AG04449 (cell line): ENCODE results near the gene GABRB1.

Experiments used
- CTCF ChIA-PET: fragments of 350-600 bp; formaldehyde crosslinking; extraction: SDS; loops from one replicate; lab custom pipeline; 2021; ENCODE audit warnings: antibody characterized with exemption; lab: Yijun Ruan, JAX
- POLR2A ChIA-PET: fragments of 400-600, 350-600 bp; formaldehyde crosslinking; extraction: SDS; loops from one replicate; lab custom pipeline; 2020; ENCODE audit warnings: antibody characterized with exemption, inconsistent platforms; lab: Yijun Ruan, JAX
- DNase-seq: peaks from one replicate; pipeline ENCODE4 v3.0.0-alpha.2; 2010; ENCODE audit warnings: low read depth, low spot score
- H3K4me3 ChIP-seq: 2 replicates; pipeline ENCODE4 v1.5.1; 2011; ENCODE audit warnings: low read depth, mild to moderate bottlenecking, control low read depth, low read length
- CTCF ChIP-seq: IDR thresholded peaks from one replicate; pipeline ENCODE4 v1.5.1; 2011; ENCODE audit warnings: mild to moderate bottlenecking, moderate library complexity, low read length, control low read depth, inconsistent platforms; ENCODE audit not compliant: insufficient read depth; ENCODE audit errors: missing control alignments

The GABRB1 gene

GRCh38 chr4:47224361-47224760 is 193.0 kb downstream of the GABRB1 start:
- no peak for TF ChIP-seq CTCF

DNA sequence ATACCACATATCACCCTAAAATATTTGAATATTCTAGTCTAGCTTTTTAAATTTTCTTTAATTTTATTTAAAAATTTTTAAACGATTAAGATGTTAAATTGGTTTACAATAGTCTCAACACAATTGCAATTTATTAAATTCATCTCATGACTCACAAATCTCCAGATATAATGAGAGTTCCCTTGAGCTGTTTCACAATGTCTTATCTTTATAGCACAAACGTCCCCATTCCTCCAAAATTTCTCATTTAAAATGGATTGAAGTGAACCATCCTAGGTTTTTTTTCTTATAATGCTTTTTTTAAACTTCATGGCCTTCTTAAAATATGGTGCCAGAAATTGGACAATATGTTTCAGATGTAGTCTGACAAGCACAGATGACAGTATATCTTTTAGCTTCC is 204.4 kb downstream of the GABRB1 start:
- no peak for DNase-seq
- ChIA-PET POLR2A (no interaction called here), CTCF (no interaction called here)
- no peak overlapping the region for H3K4me3 ChIP-seq
- TF ChIP-seq CTCF = no peak

More at GRCh38 chr4:47224361-47224760, 193.0 kb downstream of the GABRB1 start:
- POLR2A ChIA-PET = no interaction called here
- no peak for DNase-seq
- H3K4me3 ChIP-seq = no peak overlapping the region
- CTCF ChIA-PET = no interaction called here

DNA sequence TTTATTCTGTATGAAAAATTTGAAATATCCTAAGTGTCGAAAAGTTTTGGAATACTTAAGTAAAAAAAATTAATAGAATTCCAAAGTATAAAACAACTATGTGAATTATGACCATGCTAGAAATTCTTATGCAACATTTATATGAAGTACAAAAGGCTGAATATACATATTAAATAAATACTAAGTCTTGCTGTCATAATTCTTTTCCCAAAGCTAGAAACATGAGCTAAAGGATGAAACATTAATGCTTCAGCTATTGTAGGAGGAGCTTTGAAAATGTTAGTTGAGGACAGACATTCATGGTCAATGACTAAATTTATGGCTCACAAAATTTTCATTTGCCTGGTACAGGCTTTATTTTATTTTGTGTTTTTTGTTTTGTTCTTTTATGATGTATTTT is 207.3 kb downstream of the GABRB1 start:
- POLR2A ChIA-PET = interaction anchor here (1.3 kb wide), 1 partner anchor 25 kb away, joined by 6 read pairs; no protein-coding TSS in a partner anchor
- no peak for TF ChIP-seq CTCF
- no peak overlapping the region for H3K4me3 ChIP-seq
- CTCF ChIA-PET = interaction anchor here (0.9 kb wide), 1 partner anchor 22 kb away, joined by 4 read pairs; no protein-coding TSS in a partner anchor
- DNase-seq = no peak

DNA sequence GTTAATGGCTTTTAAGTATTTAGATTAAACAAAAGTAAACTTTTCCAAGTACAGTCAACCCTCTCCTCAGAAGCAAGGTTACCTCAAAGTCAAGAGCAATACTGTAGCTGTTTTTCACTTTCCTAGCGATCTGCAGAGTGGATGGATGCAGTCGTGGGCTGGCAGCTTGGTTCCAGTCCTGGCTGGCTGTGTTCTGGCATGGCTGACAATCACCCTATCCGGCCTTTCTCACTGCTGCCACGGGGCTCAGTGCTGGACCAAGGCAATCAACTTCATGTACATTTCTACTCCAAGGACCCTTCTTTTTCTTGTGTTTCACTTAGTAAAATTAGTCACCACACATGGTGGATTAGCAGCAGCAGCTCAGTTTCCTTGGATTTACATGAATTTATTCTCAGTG is 208.3 kb downstream of the GABRB1 start:
- POLR2A ChIA-PET = interaction anchor here (1.3 kb wide), 1 partner anchor 26 kb away, joined by 6 read pairs; no protein-coding TSS in a partner anchor
- CTCF ChIA-PET = no interaction called here
- no peak for TF ChIP-seq CTCF
- H3K4me3 ChIP-seq = no peak overlapping the region
- DNase-seq = no peak

GRCh38 chr4:47251348-47252135 is 220.2 kb downstream of the GABRB1 start:
- ChIA-PET CTCF (no interaction called here), POLR2A (no interaction called here)
- H3K4me3 ChIP-seq = no peak overlapping the region
- no peak for DNase-seq
- TF ChIP-seq CTCF = no peak

DNA sequence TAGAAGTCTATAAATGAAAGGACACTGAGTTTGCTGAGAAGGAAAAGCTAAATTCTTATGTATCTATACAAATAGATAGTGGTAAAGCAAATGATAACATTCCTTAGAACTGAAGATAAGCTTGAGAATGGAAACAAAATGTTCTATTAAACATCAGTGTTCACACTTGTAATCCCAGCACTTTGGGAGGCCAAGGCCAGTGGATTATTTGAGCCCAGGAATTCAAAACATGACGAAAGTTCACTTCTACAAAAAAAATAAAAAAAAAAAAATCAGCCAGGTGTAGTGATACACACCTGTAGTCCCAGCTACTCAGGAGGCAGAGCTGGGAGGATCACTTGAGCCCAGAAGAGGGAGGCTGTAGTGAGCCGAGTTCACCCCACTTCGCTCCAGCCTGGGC is 232.4 kb downstream of the GABRB1 start:
- ChIA-PET CTCF (no interaction called here), POLR2A (interaction anchor here (0.7 kb wide), 1 partner anchor 122 kb away, joined by 3 read pairs; no protein-coding TSS in a partner anchor)
- no peak for TF ChIP-seq CTCF
- DNase-seq = no peak
- no peak overlapping the region for H3K4me3 ChIP-seq
